SK-N-MC (cell line): ENCODE results near the gene PCBP2.

Source experiments
- EZH2 ChIP-seq: fragments of 200-600 bp; sonication (generic); IDR thresholded peaks from one replicate; pipeline ENCODE4 v1.6.1; 2017; ENCODE audit warnings: antibody characterized with exemption
- POLR2AphosphoS5 ChIP-seq: IDR thresholded peaks from 2 replicates; pipeline ENCODE4 v1.6.1; 2012; ENCODE audit warnings: mild to moderate bottlenecking, low read depth, low read length, borderline replicate concordance

DNA sequence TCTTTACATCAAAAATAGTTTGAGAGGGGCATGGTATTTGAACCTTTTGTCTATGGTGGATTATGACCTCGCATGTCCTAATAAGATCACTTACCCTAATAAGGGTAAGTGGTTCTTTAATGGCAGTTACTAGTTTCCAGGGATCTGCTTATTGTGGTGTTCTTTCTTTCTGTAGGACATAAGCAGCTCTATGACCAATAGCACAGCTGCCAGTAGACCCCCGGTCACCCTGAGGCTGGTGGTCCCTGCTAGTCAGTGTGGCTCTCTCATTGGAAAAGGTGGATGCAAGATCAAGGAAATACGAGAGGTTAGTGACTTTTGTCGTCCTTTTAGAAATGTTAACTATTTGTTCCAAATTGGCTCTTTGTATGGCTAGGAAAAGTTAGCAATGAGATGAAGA, 7.2 kb downstream of the PCBP2 start:
- no peak for TF ChIP-seq EZH2
- no peak for TF ChIP-seq POLR2AphosphoS5
